OCI-M1 (cell line): ENCODE data around the gene QKI.
A peak's percentile ranks its signal among the peaks of the same experiment; 100 is the strongest.

ENCODE experiments used
- DNase-seq: peaks from one replicate; lab custom pipeline; 2025; lab: John Stamatoyannopoulos, UW

Gene QKI

GRCh38 chr6:163533443-163533842, 118.9 kb downstream of the QKI start:
- DNase-seq: no peak

- DNase-seq: peak; percentile 29
These were observed 122.3 kb downstream of the QKI start for GRCh38 chr6:163536770-163537169.

GRCh38 chr6:163538331-163538730, 123.8 kb downstream of the QKI start:
- no peak for DNase-seq

- no peak for DNase-seq
These were observed 124.7 kb downstream of the QKI start for GRCh38 chr6:163539101-163539762.

- DNase-seq: no peak
These were observed 128.8 kb downstream of the QKI start for GRCh38 chr6:163543321-163543720.

GRCh38 chr6:163545370-163545769, 130.9 kb downstream of the QKI start:
- no peak for DNase-seq

- DNase-seq: no peak
These were observed 132.8 kb downstream of the QKI start for GRCh38 chr6:163547287-163547686.

- no peak for DNase-seq
These were observed 134.1 kb downstream of the QKI start for GRCh38 chr6:163548624-163549023.

GRCh38 chr6:163554032-163554431, 139.5 kb downstream of the QKI start:
- no peak for DNase-seq

GRCh38 chr6:163554663-163555062, 140.1 kb downstream of the QKI start:
- peak; percentile 84 for DNase-seq

GRCh38 chr6:163559661-163560060, 145.1 kb downstream of the QKI start:
- DNase-seq: no peak

- DNase-seq: no peak
These were observed 148.8 kb downstream of the QKI start for GRCh38 chr6:163563318-163563717.

GRCh38 chr6:163564534-163564933, 150.0 kb downstream of the QKI start:
- no peak for DNase-seq

GRCh38 chr6:163565140-163565539, 150.6 kb downstream of the QKI start:
- DNase-seq: no peak

- DNase-seq: no peak
These were observed 151.5 kb downstream of the QKI start for GRCh38 chr6:163566056-163566455.

- no peak for DNase-seq
These were observed 153.8 kb downstream of the QKI start for GRCh38 chr6:163568275-163568674.

- DNase-seq: no peak
These were observed 156.2 kb downstream of the QKI start for GRCh38 chr6:163570579-163571231.

GRCh38 chr6:163571730-163572129, 157.2 kb downstream of the QKI start:
- DNase-seq: no peak

- DNase-seq: peak; percentile 71
These were observed 158.1 kb downstream of the QKI start for GRCh38 chr6:163572612-163573011.

GRCh38 chr6:163573503-163574179, 159.1 kb downstream of the QKI start:
- no peak for DNase-seq

GRCh38 chr6:163576114-163576513, 161.6 kb downstream of the QKI start:
- DNase-seq: no peak

GRCh38 chr6:163577404-163577803, 162.9 kb downstream of the QKI start:
- no peak for DNase-seq
